DND-41 (cell line): ENCODE measurements around the gene CENPU.

ENCODE experiments used
- EZH2 ChIP-seq: IDR thresholded peaks from 3 replicates; pipeline ENCODE4 v1.6.1; 2012; ENCODE audit warnings: borderline replicate concordance, low read depth, mild to moderate bottlenecking, moderate library complexity, low read length, inconsistent platforms; ENCODE audit not compliant: severe bottlenecking
- TF ChIP-seq, protein P1 (sequence below): IDR thresholded peaks from 2 replicates; pipeline ENCODE4 v1.5.1; 2012; ENCODE audit warnings: borderline replicate concordance, low read length, moderate library complexity, mild to moderate bottlenecking; ENCODE audit not compliant: poor library complexity, severe bottlenecking; ENCODE audit errors: extremely low read depth

DNA sequence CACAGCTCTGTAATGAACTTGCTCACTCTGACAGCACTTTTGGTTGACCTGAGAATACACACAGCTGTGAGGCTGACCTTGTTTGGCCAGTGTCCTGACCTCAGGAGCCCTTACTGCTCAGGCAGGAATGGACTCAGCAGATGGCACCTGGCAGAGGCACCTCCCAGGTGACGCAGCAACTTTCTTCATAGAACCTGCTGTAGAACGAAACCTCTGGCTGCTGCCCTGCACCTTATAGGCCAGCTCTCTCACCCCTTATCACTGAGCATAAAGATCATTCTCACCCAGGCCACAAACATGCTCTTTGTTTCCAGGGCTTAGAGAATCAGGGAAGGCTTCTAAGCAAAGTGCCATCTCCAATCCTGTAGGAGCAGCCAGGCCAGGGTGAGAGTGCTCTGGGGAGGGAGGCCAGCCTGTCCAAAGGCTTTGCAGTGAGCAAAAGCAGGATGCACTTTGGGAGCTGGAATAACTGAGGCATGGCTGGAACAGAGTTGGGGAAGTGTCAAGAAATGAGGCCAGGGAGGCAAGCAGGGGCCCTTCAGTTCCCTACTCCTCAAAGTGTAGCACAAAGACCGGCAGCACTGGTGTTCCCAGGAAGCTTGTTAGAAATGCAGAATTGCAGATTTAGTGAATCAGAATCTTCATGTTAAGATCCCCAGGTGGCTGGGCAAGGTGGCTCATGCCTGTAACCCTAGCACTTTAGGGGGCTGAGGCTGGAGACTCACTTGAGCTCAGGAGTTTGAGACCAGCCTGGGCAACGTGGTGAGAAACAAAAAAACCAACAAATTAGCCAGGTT lies 13.3 kb upstream of the CENPU start:
- TF ChIP-seq, protein P1, sequence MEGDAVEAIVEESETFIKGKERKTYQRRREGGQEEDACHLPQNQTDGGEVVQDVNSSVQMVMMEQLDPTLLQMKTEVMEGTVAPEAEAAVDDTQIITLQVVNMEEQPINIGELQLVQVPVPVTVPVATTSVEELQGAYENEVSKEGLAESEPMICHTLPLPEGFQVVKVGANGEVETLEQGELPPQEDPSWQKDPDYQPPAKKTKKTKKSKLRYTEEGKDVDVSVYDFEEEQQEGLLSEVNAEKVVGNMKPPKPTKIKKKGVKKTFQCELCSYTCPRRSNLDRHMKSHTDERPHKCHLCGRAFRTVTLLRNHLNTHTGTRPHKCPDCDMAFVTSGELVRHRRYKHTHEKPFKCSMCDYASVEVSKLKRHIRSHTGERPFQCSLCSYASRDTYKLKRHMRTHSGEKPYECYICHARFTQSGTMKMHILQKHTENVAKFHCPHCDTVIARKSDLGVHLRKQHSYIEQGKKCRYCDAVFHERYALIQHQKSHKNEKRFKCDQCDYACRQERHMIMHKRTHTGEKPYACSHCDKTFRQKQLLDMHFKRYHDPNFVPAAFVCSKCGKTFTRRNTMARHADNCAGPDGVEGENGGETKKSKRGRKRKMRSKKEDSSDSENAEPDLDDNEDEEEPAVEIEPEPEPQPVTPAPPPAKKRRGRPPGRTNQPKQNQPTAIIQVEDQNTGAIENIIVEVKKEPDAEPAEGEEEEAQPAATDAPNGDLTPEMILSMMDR, result no peak
- TF ChIP-seq EZH2, result no peak
